B cell (primary cell): ENCODE measurements around the gene PPP2R5B. TPM values are rescaled to one million over a fixed set of nuclear protein-coding genes. Genes with fewer than 3 reads are reported as not detected.

Experiments
- ATAC-seq: fragments of 200-7000 bp; cut with Tn5 transposase; one replicate; pipeline ENCODE4 v1.10.0; 2021; ENCODE audit warnings: low read depth, mild to moderate bottlenecking, moderate number of reproducible peaks, moderate library complexity
- CTCF ChIA-PET: fragments of 350-600 bp; sonication (Branson Sonifier 250); formaldehyde crosslinking; loops from one replicate; lab custom pipeline; 2021; ENCODE audit warnings: antibody characterized with exemption, inconsistent platforms; lab: Charles Lee
- POLR2A ChIA-PET: fragments of 350-600 bp; sonication (Branson Sonifier 250); formaldehyde crosslinking; loops from one replicate; lab custom pipeline; 2021; ENCODE audit warnings: antibody characterized with exemption; lab: Charles Lee
- DNase-seq: peaks from one replicate; pipeline ENCODE4 v3.0.0; 2013
- H2AFZ ChIP-seq: 2 replicates; pipeline ENCODE4 v1.6.1; 2012; ENCODE audit warnings: mild to moderate bottlenecking, low read depth, low read length; ENCODE audit not compliant: insufficient read depth, poor library complexity, severe bottlenecking
- H3K27ac ChIP-seq, 2 donors: 1 replicate in 1 of 2; 2 replicates in 1 of 2; pipeline ENCODE4 v1.5.1; 2012 to 2013; ENCODE audit warnings: low read length in 2 of 2, mild to moderate bottlenecking in 2 of 2, moderate library complexity in 1 of 2
- H3K27me3 ChIP-seq, 4 experiments: fragments of 200-600 bp in 1 of 4; sonication (generic) in 1 of 4; replicated peaks in 1 of 4; 1 replicate in 2 of 4; 2 replicates in 2 of 4; pipeline versions ENCODE4 v1.6.1 to v1.7.0; 2013 to 2016; ENCODE audit warnings: low read length in 3 of 4, mild to moderate bottlenecking in 2 of 4, mixed read lengths in 1 of 4, moderate library complexity in 1 of 4; ENCODE audit not compliant: insufficient read depth in 4 of 4, control insufficient read depth in 3 of 4; ENCODE audit errors: control extremely low read depth in 1 of 4
- H3K36me3 ChIP-seq, 2 experiments: replicated peaks in 1 of 2; 1 replicate in 1 of 2; 2 replicates in 1 of 2; pipeline versions ENCODE4 v1.6.1 to v1.7.1; 2013; ENCODE audit warnings: low read length in 1 of 2; ENCODE audit not compliant: insufficient read depth in 2 of 2, control insufficient read depth in 1 of 2; ENCODE audit errors: control extremely low read depth in 1 of 2, extremely low read depth in 1 of 2
- H3K4me1 ChIP-seq, 2 donors: fragments of 200-600 bp in 1 of 2; sonication (generic) in 1 of 2; 1 replicate in 1 of 2; 2 replicates in 1 of 2; pipeline versions ENCODE4 v1.5.1 to v1.6.1; 2013 to 2017; ENCODE audit warnings: low read length in 2 of 2; ENCODE audit not compliant: control insufficient read depth in 2 of 2, insufficient read depth in 2 of 2
- H3K4me2 ChIP-seq: replicated peaks from 2 replicates; pipeline ENCODE3; 2012; ENCODE audit warnings: mild to moderate bottlenecking, low read depth, low read length; ENCODE audit not compliant: poor library complexity, severe bottlenecking
- H3K4me3 ChIP-seq, 5 experiments: fragments of 200-600 bp in 1 of 5; sonication (generic) in 1 of 5; 1 replicate in 3 of 5; 2 replicates in 2 of 5; pipeline versions ENCODE4 v1.5.1 to v1.7.0; 2011 to 2016; ENCODE audit warnings: low read length in 4 of 5, mild to moderate bottlenecking in 4 of 5, low read depth in 2 of 5, control low read depth in 1 of 5, moderate library complexity in 1 of 5; ENCODE audit not compliant: insufficient read depth in 1 of 5; ENCODE audit errors: control extremely low read depth in 1 of 5, extremely low read depth in 1 of 5
- H3K79me2 ChIP-seq: fragments of 200-600 bp; sonication (generic); one replicate; pipeline ENCODE4 v1.6.0; 2016; ENCODE audit warnings: low read length; ENCODE audit not compliant: control insufficient read depth, insufficient read depth
- H3K9ac ChIP-seq: fragments of 200-600 bp; sonication (generic); 2 replicates; pipeline ENCODE4 v1.6.1; 2017; ENCODE audit warnings: mild to moderate bottlenecking, low read length, moderate library complexity
- H3K9me3 ChIP-seq, 3 donors: one replicate each; pipeline versions ENCODE4 v1.6.1 to v1.7.1; 2013; ENCODE audit warnings: low read length in 2 of 3; ENCODE audit not compliant: control insufficient read depth in 2 of 3, insufficient read depth in 1 of 3; ENCODE audit errors: control extremely low read depth in 1 of 3
- H4K20me1 ChIP-seq: 2 replicates; pipeline ENCODE4 v1.6.0; 2012; ENCODE audit warnings: mild to moderate bottlenecking, low read length; ENCODE audit not compliant: insufficient read depth, control insufficient read depth, poor library complexity, severe bottlenecking
- H3K27ac Mint-ChIP-seq: one replicate; pipeline ENCODE4 v1.8.0; 2021; ENCODE audit warnings: mixed read lengths
- H3K27me3 Mint-ChIP-seq: one replicate; pipeline ENCODE4 v1.8.0; 2021; ENCODE audit warnings: mixed read lengths
- H3K4me1 Mint-ChIP-seq: one replicate; pipeline ENCODE4 v1.8.0; 2021; ENCODE audit warnings: mixed read lengths
- H3K4me3 Mint-ChIP-seq: one replicate; pipeline ENCODE4 v1.8.0; 2021; ENCODE audit warnings: mixed read lengths
- H3K9me3 Mint-ChIP-seq: one replicate; pipeline ENCODE4 v1.8.0; 2022; ENCODE audit warnings: mixed read lengths; ENCODE audit not compliant: insufficient read depth
- CTCF ChIP-seq: fragments of 200-600 bp; IDR thresholded peaks from one replicate; pipeline ENCODE4 v1.8.0; 2022; ENCODE audit warnings: antibody characterized with exemption, mild to moderate bottlenecking
- EZH2 ChIP-seq: IDR thresholded peaks from 2 replicates; pipeline ENCODE4 v1.6.1; 2012; ENCODE audit warnings: borderline replicate concordance, low read depth, mild to moderate bottlenecking, moderate library complexity, low read length; ENCODE audit not compliant: insufficient read depth, poor library complexity, severe bottlenecking
- WGBS: methylation state at CpG from one replicate; pipeline ENCODE4 v1.1.5; 2013; ENCODE audit warnings: missing lambda C conversion rate; ENCODE audit not compliant: insufficient coverage; 5-methylcytosine and 5-hydroxymethylcytosine counted together
- intact Hi-C: fragments of 100-400 bp; cut with micrococcal nuclease; formaldehyde crosslinking; loops from one replicate; pipeline ENCODE4 v1.10.0; 2022
- polyA plus RNA-seq: library from polyadenylated mRNA; depleted of rRNA; stranded (reverse); fragments of >200 nt; gene quantifications from 2 replicates; pipeline ENCODE4 v1.2.3, GENCODE V29; 2012
- total RNA-seq, 2 donors: library from RNA; stranded (reverse); fragments of 120-200 nt in 1 of 2; gene quantifications; 1 replicate in 1 of 2; 2 replicates in 1 of 2; pipeline versions ENCODE4 v1.2.3 to v1.2.4, GENCODE V29; 2013 to 2022

PPP2R5B gene
- total and polyA plus RNA-seq, 2 donors (not counting 1 experiment from before 2014, with no cell fraction given), result 22.6 to 30.5 TPM

- ChIA-PET CTCF (interaction anchor here (1.2 to 3.8 kb wide), 4 partner anchors 27 to 99 kb away, joined by 3 to 13 read pairs (median 6); partner anchors contain the start of gene ARL2), POLR2A (interaction anchor here (0.6 kb wide), 1 partner anchor 99 kb away, joined by 3 read pairs; no protein-coding TSS in a partner anchor)
- Mint-ChIP-seq H3K27me3 (no peaks in the 10 kb centered on the region), H3K4me1 (peaks cover 34% of the 10 kb centered on the region), H3K9me3 (no peaks in the 10 kb centered on the region), H3K27ac (peak overlapping the region; percentile 10), H3K4me3 (peak overlapping the region; percentile 88)
- ATAC-seq, result no peak
- intact Hi-C loops, result loop anchor here (5.0 to 10.0 kb wide), 2 partner anchors 57 to 199 kb away; partner anchors contain the start of genes MAJIN, TM7SF2 and ZNHIT2
- Histone ChIP-seq H3K4me3 (no peak overlapping the region), H2AFZ (no peak overlapping the region), H4K20me1 (no peaks in the 10 kb centered on the region), H3K79me2 (peaks cover 22% of the 10 kb centered on the region), H3K27ac (peak overlapping the region in 1 of 2 donors; percentile 84), H3K36me3 (peaks cover 0 to 38% of the 10 kb centered on the region in 2 experiments), H3K4me1 (peaks cover 19 to 31% of the 10 kb centered on the region in 2 donors), H3K9ac (no peak overlapping the region), H3K27me3 (no peaks in the 10 kb centered on the region), H3K4me2 (peak overlapping the region; percentile 100), H3K9me3 (no peaks in the 10 kb centered on the region)
- WGBS, result 17% methylated on average over 1 of the region's 7 CpGs
- DNase-seq, result no peak
- TF ChIP-seq CTCF (no peak), EZH2 (no peak)
Observed at GRCh38 chr11:64915376-64915887, 9.1 kb upstream of the PPP2R5B start.
